Jurkat, Clone E6-1 (cell line): ENCODE results near the gene ALPK3.

Experiments used
- DNase-seq: peaks from one replicate; pipeline ENCODE4 v3.0.0-alpha.2; 2011; ENCODE audit warnings: low read depth, low spot score
- H3K4me3 ChIP-seq: 2 replicates; pipeline ENCODE4 v1.5.1; 2011; ENCODE audit warnings: mild to moderate bottlenecking, low read length, control low read depth, moderate library complexity

ALPK3 gene

DNA sequence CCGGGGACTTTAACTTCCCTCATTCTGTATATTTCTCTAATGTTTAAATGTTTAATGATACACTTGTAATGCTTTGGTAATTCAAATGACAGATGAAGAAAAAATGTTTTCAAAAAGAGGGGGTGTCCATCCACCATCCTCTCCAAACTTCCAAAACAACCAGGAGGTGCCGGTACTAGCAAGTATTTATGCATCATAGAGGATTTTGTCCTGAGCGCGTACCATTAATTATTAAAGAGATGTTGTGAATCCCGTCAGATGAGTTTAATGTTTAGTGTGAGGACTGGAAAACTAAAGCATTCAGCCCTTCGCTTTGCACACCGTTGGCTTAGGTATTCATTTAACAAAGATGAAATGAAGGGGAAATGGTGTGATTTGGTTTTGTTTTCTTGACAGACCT lies 68.6 kb downstream of the ALPK3 start:
- H3K4me3 ChIP-seq, result no peak overlapping the region
- no peak for DNase-seq

DNA sequence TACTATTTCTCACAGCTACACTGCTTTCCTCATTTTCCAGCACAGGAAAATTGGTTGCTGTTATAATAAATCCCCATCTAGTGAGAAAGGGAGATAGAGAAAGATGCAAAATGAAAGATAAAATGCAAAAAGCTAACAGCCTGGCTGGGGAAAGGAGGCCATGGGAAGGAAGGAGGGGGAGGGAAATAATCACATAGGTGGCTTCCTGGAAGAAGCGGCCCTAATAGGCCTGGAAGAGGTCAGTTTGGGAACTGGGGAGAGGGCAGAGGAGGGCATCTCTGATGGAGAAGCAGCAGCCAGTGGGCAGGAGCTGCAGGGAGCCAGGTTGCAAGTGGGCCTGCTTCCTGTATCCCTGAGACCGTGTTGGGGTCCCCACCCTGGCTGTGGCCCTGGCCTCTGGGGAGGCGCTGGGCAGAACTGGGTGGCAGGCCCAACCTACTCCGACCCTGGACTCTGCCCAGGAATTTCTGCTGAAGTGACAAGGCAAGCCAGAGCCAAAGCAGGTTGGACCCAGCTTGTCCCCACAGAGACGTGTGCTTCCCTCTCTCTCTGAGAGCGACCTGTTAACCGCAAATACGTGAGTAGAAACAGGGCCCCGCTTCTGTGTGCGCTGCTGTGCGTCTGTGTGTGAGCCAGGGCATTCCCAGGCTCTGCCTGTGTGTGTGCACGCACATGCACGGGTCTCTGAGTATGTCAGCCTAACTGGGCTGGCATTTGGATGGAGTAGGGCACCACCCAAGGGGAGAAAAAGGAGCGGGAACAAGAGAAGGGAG lies 69.2 kb downstream of the ALPK3 start:
- DNase-seq, result no peak
- H3K4me3 ChIP-seq, result no peak overlapping the region

DNA sequence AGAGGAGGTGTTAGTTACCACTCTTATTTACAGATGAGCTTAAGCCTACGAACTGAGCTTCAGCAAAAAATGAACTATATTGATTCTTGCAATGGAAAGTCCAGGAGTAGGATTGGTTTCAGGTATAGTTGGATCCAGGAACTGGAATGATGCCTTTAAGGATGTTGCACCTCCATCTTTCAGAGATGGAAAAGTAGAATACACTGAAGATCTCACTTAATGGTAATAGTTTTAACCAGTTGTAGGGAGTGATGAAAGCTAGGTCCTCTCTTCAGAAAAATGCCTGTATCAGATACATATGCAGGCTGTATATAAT lies 69.8 kb downstream of the ALPK3 start:
- no peak for DNase-seq
- no peak overlapping the region for H3K4me3 ChIP-seq

DNA sequence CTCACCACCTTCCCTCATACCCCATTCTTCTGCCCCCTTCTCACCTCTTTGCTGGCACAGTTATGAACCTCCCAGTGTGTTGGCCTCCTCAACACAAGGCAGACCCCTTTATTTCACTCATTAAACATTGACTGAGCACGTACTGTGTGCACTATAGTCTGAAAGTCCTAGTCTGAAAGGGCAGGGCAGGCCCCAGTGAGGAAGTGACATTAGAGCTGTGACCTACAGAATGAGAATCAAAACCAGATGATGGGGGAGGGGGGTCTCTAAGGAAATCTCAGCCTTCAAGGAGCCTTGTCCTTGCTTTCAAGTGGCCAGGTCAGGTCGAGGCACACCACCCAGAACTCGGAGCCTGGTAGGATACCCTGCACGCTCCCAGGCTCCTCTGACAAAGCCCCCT lies 70.8 kb downstream of the ALPK3 start:
- DNase-seq, result no peak

DNA sequence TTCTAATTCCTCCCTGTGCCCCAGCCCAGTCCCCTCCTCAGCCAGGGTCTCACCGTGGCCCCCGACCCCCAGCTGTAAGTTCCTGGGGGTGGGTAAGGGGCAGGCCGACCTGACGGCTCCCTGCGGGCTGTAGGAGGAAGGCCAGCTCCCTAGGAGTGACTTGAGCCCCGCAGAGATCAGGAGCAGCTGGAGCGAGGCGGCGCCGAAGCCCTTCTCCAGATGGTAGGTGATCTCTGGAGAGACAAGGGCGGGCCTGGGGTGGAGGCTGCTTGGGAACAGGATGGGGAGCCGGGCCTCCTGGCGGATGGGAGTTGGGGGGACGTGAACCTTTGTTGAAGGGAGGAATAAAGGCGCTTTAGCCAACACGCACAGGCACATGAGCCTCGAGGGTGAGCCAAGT lies 71.5 kb downstream of the ALPK3 start:
- no peak overlapping the region for H3K4me3 ChIP-seq
- no peak for DNase-seq

More for the DNA sequence above, 70.8 kb downstream of the ALPK3 start:
- no peak overlapping the region for H3K4me3 ChIP-seq

DNA sequence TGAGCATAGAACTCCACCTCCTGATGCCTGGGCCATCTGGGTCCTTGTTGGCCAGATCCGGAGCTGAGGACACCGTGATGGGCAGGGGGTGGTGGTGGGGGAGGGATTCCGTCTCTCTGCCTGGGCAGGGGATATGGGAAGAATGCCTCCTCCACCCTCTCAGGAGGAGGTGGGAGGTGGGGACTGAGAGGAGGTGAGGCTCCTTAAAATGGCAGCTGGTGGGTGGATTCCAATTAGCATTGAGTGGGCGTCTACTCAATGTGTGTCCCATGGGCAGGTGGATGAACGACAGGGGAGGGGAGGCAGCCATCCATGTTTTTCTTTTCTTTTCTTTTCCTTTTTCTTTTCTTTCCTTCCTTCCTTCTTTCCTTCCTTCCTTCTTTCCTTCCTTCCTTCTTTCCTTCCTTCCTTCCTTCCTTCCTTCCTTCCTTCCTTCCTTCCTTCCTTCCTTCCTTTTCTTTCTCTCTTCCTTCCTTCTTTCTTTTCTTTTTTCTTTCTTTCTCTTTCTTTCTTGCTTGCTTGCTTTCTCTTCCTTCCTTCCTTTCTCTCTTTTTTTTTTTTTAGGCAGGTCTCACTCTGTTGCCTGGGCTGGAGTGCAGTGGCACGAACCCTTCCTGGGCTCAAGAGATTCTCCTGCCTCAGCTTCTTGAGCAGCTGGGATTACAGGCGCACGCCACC lies 72.3 kb downstream of the ALPK3 start:
- no peak overlapping the region for H3K4me3 ChIP-seq
- no peak for DNase-seq

DNA sequence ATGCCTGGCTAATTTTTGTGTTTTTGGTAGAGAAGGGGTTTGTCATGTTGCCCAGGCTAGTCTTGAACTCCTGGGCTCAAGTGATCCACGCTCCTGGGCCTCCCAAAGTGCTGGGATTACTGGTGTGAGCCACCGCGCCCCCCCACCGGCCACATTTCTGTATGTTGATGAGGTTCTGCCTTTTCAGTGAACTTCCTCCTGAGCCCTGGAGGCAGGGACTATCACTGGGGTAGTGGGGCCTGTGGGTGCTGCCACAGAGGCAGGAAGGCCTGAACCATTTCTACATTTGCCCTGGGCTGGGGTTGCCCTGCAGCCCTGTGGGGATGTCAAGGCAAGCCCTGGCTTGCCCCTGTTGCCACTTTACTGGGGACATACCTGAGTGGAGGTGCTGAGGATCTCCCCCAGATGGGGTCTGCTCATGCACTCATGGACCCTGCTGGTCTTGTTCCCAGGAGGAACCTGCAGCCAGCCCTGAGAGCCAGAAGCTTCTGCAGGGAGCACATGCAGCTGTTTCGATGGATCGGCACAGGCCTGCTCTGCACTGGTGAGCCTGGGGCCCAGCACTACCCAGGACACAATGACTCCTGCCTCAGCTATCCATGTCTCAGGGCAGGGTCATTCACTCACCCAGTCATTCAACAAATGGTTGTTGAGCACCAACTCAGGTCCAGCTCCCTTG lies 73.0 kb downstream of the ALPK3 start:
- DNase-seq, result no peak
- H3K4me3 ChIP-seq, result no peak overlapping the region

DNA sequence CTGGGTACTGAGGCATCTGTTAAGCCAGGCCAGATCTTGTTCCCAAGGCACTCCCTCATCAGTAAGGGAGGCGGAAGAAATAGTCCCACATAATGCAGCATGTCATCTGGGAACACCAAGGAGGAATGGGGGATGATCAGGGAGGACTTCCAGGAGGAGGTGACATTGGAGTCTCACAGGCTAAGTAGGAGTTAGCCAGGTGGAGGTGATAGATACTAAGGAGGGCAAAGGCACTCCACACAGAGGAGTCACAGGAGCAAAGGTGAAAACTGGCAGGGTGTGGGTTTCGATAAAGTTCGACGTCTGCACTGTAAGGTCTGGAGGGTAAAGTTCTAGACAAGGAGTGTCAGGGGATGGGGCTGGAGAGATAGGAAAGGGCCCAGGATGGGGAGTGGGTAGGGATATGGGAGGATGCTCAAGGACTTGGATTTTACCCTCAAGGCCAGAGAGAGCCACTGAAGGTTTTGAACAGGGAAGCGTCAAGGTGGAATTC lies 73.6 kb downstream of the ALPK3 start:
- no peak for DNase-seq
- H3K4me3 ChIP-seq, result no peak overlapping the region

DNA sequence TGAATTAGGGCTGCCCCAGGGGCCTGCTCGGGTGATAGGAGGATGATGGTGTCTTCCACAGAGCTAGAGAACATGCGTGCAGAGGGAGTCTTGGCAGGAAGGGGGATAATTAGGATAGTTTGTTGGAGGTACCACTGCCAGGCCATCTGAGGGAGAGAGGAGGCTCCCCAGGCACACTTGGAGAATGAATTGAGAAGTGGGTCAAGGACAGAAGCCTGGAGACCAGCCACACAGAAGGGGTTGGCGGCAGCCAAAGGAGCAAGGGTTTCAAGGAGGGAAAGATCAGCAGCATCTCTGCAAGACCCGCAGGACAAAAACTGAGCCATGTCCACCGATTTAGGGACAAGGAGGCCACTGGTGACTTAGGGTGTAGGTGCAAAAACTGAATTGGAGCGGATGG lies 74.2 kb downstream of the ALPK3 start:
- no peak for DNase-seq

DNA sequence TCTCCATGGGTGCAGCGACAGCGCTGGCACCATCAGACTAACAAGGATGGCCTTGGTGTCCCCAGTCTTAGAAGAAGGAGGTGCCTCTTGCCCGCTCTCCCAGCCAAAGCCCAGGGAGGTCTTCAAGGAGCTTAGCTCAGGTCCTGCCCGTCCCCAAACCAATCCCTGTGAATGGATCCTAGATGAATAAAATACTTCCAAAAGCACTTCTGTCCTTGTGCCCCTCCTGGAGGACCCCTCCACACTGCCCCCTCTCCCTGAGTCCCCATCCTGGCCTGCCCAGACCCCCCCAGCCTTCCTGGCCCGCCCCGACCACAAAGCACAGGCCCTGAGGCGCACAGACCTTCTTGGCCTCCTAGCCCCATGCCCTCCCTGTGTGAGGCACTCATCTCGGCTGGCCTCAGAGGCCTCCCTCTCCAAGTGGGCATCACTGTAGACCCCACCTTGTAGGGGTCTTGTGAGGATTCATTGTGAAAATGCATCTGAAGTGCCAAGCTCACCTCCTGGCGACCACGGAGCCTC lies 75.7 kb downstream of the ALPK3 start:
- no peak overlapping the region for H3K4me3 ChIP-seq
- no peak for DNase-seq

More for the DNA sequence above, 74.2 kb downstream of the ALPK3 start:
- H3K4me3 ChIP-seq, result no peak overlapping the region

DNA sequence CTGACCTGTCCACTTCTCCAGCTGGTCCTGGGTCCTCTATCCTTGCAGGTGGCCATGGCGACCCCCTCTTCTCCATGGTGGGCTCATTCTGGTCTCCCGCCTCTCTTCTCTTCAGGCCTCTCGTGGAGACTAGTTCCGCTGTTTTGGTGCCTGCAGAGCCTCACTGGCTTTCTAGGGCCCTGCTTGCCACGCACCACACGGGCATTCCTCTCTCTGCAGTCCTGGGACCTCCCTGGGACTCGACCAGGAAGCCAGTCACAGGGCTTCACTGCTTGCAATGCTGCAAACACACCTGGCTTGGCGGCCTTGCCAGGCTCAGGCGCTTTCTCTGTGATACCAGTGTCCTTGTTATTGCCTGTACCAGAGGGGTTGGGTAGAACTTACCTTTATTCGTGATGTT lies 76.5 kb downstream of the ALPK3 start:
- no peak overlapping the region for H3K4me3 ChIP-seq
- DNase-seq, result no peak

DNA sequence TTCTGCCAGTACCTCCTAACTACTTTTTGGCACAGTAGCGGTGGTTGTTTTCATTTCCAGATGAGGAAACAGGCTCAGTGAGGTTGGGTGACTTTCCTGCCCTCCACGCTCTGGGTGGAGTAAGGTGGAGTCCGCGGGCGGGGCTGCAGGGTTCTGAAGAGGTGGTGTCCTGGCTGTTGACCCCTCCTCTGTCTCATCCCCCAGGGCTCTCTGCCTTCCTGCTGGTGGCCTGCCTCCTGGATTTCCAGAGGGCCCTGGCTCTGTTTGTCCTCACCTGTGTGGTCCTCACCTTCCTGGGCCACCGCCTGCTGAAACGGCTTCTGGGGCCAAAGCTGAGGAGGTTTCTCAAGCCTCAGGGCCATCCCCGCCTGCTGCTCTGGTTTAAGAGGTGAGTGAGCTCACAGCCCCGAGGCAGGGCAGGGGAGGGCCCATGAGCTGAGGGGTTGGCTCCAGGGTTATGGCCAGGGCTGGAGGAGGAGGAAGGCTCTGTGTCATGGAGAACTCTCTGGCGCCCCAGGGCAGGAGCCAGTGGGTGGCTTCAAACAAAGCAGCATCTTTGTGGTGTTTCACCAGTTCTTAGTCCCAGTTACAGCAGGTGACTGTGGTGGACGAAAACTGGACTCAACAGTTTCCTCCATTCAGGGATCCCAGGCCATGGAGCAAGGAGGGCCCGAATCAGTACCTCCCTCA lies 77.7 kb downstream of the ALPK3 start:
- no peak for DNase-seq
- H3K4me3 ChIP-seq, result no peak overlapping the region

DNA sequence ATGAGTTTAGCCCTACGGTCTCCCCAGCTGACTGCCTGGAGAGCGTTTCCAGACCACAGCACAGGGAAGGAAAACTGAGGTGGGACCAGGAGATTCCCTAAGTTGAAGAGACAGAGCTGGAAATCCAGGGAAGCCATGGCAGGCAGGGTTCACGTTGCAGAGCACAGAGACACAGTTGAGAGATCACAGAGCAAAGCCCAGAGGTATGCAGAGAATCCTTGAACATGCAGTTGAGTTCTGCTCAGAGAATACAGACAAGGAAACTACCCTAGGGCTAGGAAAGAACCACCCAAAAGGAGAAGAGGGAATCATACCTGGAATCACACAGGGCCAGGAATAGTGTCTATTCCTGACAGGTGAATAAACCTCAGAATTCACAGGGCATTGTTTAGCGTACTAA lies 81.6 kb downstream of the ALPK3 start:
- no peak overlapping the region for H3K4me3 ChIP-seq
- no peak for DNase-seq

DNA sequence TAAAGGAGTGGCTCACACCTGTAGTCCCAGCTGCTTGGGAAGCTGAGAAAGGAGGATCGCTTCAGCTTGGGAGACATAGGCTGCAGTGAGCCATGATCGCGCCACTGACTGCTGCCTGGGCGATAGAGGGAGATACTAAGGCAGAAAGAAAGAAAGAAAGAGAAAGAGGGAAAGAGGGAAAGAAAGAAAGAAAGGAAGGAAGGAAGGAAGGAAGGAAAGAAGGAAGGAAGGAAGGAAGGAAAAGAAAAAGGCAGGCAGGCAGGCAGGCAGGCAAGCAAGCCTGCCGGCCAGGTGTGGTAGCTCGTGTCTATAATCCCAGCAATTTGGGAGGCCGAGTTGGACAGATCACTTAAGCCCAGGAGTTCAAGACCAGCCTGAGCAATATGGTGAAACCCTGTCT lies 82.6 kb downstream of the ALPK3 start:
- DNase-seq, result no peak
- no peak overlapping the region for H3K4me3 ChIP-seq

DNA sequence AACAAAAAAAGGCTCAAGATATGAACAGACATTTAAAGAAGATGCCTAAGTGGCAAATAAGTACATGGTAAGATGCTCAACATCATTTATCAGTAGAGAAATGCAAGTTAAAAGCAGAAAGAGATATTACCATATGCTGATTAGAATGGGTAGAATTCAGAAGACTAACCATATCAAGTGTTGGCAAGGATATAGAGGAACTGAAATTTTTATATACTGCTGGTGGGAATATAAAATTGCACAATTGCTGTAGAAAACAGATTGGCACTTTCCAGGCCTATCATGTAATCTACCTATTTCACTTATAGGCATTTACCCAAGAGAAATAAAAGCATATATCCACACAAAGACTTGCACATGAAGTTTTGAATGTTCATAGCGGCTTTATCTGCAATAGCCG lies 84.4 kb downstream of the ALPK3 start:
- H3K4me3 ChIP-seq, result no peak overlapping the region
- DNase-seq, result no peak

DNA sequence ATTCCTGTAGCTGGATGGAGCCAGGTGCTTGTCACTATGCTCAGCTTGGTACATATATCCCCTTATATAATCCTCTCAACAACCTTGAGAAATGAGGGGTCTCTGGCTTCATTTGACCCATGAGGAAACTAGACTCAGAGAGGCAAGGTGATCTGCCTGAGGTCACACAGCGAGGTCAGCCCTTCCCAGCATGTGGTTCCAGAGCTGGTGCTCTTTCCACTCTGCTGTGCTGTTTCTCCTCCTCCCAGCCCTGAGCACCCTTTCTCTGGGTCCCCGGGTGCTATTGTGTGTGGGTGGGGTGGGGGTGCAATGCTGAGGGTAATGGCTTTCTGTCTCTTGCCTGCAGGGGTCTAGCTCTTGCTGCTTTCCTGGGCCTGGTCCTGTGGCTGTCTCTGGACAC lies 86.6 kb downstream of the ALPK3 start:
- H3K4me3 ChIP-seq, result no peak overlapping the region
- DNase-seq, result no peak

DNA sequence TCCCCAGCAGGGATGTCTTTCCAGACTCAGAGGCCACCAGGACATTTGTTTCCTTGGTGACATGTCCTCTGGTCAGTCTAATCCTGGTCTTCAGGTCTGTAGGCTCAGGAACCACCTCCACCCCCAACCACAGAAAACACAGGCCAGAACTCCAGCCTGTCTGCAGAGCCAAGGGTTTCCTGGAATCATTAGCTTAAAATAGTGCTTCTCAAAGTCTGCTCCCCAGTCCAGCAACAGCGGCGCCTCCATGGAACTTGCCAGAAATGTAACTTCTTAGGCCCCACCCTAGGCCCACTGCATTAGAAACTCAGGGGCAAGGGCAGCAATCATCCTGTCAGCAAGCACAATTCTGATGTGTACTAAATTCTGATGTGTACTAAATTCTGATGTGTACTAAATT lies 87.3 kb downstream of the ALPK3 start:
- no peak for DNase-seq
- H3K4me3 ChIP-seq, result no peak overlapping the region

DNA sequence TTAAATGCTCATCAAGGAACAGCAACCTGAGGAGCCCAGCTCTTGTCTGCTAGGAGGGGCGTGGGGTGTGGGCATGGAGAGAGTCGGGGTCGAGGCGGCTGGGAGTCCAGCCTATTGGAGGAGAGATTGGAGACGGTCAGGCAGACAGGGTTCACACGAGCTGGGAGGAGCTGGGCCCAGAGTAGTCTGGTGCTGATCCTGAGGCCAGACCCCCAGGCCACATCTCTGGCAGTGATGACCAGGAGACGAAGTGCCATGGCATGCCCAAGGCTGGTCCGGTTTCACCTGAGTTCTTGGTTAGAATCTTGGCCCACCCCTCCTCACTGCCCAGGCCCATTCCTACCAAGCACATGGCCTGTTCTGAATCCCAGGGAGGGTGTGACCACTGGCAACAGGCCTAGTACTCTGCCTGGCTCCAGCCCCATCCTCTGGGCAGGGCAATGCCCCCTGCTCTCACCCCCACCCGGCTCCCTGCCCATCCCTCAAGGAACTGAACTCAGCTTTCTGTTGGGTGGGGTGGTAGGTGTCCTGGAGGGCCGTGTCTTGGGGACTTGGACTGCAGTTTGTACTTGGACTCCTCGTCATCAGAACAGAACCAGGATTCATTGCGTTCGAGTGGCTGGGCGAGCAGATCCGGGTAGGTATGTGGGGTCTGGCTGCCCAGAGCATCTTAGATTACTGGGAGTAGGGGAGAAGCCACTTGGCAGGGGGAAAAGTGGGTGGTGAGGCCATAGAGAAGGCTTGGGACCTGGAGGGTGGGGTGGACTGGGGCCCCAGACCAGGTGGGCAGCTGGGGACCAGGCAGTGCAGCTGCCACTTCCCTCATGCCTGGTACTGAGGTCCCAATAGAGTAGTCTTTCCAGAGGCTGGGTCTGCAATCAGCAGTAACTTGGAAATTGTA lies 88.1 kb downstream of the ALPK3 start:
- no peak overlapping the region for H3K4me3 ChIP-seq
- DNase-seq, result no peak

DNA sequence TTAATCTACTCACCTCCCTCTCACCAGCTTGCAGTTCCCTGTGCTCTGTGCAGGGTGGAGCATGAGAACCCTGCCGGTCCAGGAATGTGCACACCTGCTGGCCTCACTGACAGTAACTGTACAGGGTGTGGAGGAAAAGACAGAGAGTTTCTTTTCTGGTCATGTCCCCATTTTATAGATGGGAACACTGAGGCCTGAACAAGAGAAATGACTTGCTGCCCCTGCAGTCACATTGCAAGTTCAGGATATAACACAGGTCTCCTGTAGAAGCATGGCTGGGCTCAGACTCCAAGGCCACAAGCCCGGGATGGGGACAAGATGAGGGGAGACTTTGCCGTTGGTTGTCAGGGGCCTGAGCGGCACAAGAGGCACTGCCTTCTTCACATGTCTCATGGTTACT lies 90.6 kb downstream of the ALPK3 start:
- H3K4me3 ChIP-seq, result no peak overlapping the region
- DNase-seq, result no peak
